NCI-H446 treated with DMSO at 0.1 percent for 48 hours (cell line): ENCODE results near the gene COL20A1.

Experiments
- DNase-seq: peaks from one replicate; lab custom pipeline; 2025; lab: John Stamatoyannopoulos, UW

Gene COL20A1

GRCh38 chr20:63261060-63261794, 31.8 kb upstream of the COL20A1 start:
- DNase-seq: no peak

- no peak for DNase-seq
Observed at GRCh38 chr20:63261795-63262528, 31.0 kb upstream of the COL20A1 start.

GRCh38 chr20:63262836-63263235, 30.1 kb upstream of the COL20A1 start:
- DNase-seq: no peak

- DNase-seq: no peak
Observed at GRCh38 chr20:63264000-63264399, 29.0 kb upstream of the COL20A1 start.

GRCh38 chr20:63264519-63264918, 28.5 kb upstream of the COL20A1 start:
- no peak for DNase-seq

GRCh38 chr20:63265891-63266515, 27.0 kb upstream of the COL20A1 start:
- DNase-seq: no peak

- no peak for DNase-seq
Observed at GRCh38 chr20:63267691-63268090, 25.3 kb upstream of the COL20A1 start.

- DNase-seq: no peak
Observed at GRCh38 chr20:63268256-63268655, 24.7 kb upstream of the COL20A1 start.

GRCh38 chr20:63268671-63269439, 24.1 kb upstream of the COL20A1 start:
- no peak for DNase-seq

- DNase-seq: no peak
Observed at GRCh38 chr20:63269724-63270123, 23.3 kb upstream of the COL20A1 start.

- no peak for DNase-seq
Observed at GRCh38 chr20:63270606-63271325, 22.2 kb upstream of the COL20A1 start.

- DNase-seq: peak; percentile 61
Observed at GRCh38 chr20:63272105-63273058, 20.6 kb upstream of the COL20A1 start, which contains the start of gene ARFGAP1. ARFGAP1 (plus strand) TSS chr20:63272813; CDS start chr20:63275581, 2,768 bp downstream.

- DNase-seq: no peak
Observed at GRCh38 chr20:63273059-63273579, 19.9 kb upstream of the COL20A1 start.

- DNase-seq: no peak
Observed at GRCh38 chr20:63273635-63274380, 19.2 kb upstream of the COL20A1 start.

- DNase-seq: no peak
Observed at GRCh38 chr20:63274381-63275228, 18.4 kb upstream of the COL20A1 start.

- DNase-seq: no peak
Observed at GRCh38 chr20:63275825-63276224, 17.2 kb upstream of the COL20A1 start.

- DNase-seq: no peak
Observed at GRCh38 chr20:63276956-63277355, 16.0 kb upstream of the COL20A1 start.
